ENCODE results near the gene ITPRIPL1. TPM values are rescaled to one million over a fixed set of nuclear protein-coding genes. Genes with fewer than 3 reads are reported as not detected.
A peak's percentile ranks its signal among the peaks of the same experiment; 100 is the strongest.

Gene ITPRIPL1
- total RNA-seq, 1 donor from 2014 or later = 6.1 TPM

GRCh38 chr2:96324721-96325040, 436 bp upstream of the ITPRIPL1 start:
- DNase-seq = no peak

- no peak for DNase-seq
Measured at GRCh38 chr2:96325884-96326255, 753 bp downstream of the ITPRIPL1 start.

- no peak for DNase-seq
Measured at GRCh38 chr2:96326564-96326963, 1.4 kb downstream of the ITPRIPL1 start.

- DNase-seq = no peak
Measured at GRCh38 chr2:96326990-96327820, 2.1 kb downstream of the ITPRIPL1 start.

- no peak for DNase-seq
Measured at GRCh38 chr2:96329456-96329855, 4.3 kb downstream of the ITPRIPL1 start.

- DNase-seq = no peak
Measured at GRCh38 chr2:96329874-96330273, 4.8 kb downstream of the ITPRIPL1 start.

GRCh38 chr2:96330407-96330806, 5.3 kb downstream of the ITPRIPL1 start:
- no peak for DNase-seq

- no peak for DNase-seq
Measured at GRCh38 chr2:96333708-96334107, 8.6 kb downstream of the ITPRIPL1 start.

GRCh38 chr2:96336104-96336775, 11.1 kb downstream of the ITPRIPL1 start:
- no peak for DNase-seq

- no peak for DNase-seq
Measured at GRCh38 chr2:96336873-96337272, 11.8 kb downstream of the ITPRIPL1 start.

GRCh38 chr2:96340493-96341414, 15.6 kb downstream of the ITPRIPL1 start:
- DNase-seq = no peak

GRCh38 chr2:96341641-96342040, 16.5 kb downstream of the ITPRIPL1 start:
- DNase-seq = no peak

GRCh38 chr2:96342085-96342484, 17.0 kb downstream of the ITPRIPL1 start:
- DNase-seq = no peak

- DNase-seq = no peak
Measured at GRCh38 chr2:96344011-96344410, 18.9 kb downstream of the ITPRIPL1 start.

GRCh38 chr2:96345438-96345837, 20.3 kb downstream of the ITPRIPL1 start:
- DNase-seq = no peak

GRCh38 chr2:96345868-96346462, 20.8 kb downstream of the ITPRIPL1 start:
- DNase-seq = no peak

GRCh38 chr2:96347395-96347794, 22.3 kb downstream of the ITPRIPL1 start:
- no peak for DNase-seq

GRCh38 chr2:96353032-96353561, 28.0 kb downstream of the ITPRIPL1 start:
- DNase-seq = peak; percentile 70

GRCh38 chr2:96353606-96354101, 28.5 kb downstream of the ITPRIPL1 start:
- peak; percentile 95 for DNase-seq

- no peak for DNase-seq
Measured at GRCh38 chr2:96354492-96354891, 29.4 kb downstream of the ITPRIPL1 start.

- no peak for DNase-seq
Measured at GRCh38 chr2:96356889-96357288, 31.8 kb downstream of the ITPRIPL1 start.

GRCh38 chr2:96359310-96359709, 34.2 kb downstream of the ITPRIPL1 start:
- DNase-seq = no peak

Data from skin of body (tissue), 2 donors.